ENCODE results near the gene ARHGAP24.

GRCh38 chr4:85474356-85474755 is 594 bp upstream of the ARHGAP24 start:
- TF ChIP-seq EZH2phosphoT487 (conservative IDR thresholded peaks at IDR 0.05; ENCODE audit: low read length) (no peak), CTCF (IDR thresholded peaks at IDR 0.05; ENCODE audit: insufficient read depth, low read length, poor library complexity, severe bottlenecking) (no peak)
